ENCODE measurements around the gene VPS37B. TPM values are rescaled to one million over a fixed set of nuclear protein-coding genes. Genes with fewer than 3 reads are reported as not detected.
A peak's percentile ranks its signal among the peaks of the same experiment; 100 is the strongest.

The VPS37B gene
- total RNA-seq, 1 experiment from 2014 or later: 24.0 TPM

DNA sequence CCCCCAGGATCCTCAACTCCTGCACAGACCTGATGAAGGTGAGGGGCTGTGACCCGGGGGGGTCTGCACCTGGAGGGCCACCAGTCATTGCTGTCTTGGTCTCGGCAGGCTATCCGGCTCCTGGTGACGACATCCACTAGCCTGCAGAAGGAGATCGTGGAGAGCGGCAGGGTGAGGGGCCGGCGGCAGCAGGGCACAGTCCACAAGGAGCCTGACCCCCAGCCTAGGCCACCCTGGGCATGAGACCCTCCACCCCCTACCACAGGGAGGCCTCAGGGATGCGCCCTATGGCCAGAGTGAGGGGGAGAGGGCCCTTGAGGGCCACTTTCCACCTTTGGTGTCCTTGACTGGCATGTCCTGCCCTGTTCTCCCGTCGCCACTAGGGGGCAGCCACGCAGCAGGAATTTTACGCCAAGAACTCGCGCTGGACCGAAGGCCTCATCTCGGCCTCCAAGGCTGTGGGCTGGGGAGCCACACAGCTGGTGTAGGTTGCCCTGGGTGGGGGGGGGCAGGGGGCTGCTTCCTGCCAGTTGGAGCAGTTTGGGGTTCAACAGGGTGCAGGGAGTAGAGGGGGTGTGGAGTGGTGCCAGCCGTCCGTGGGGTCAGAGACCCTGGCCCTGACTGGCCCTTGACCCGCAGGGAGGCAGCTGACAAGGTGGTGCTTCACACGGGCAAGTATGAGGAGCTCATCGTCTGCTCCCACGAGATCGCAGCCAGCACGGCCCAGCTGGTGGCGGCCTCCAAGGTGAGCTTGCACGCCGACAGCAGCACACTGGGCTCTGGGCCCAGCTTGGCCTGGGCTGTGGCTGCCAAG lies 35.7 kb downstream of the VPS37B start:
- POLR2A ChIA-PET: no interaction called here
- BruUV-seq (replicated peaks): no TSS peak
- H3K36me3 ChIP-seq (ENCODE audit: control insufficient read depth, insufficient read depth, low read length): no peaks in the 10 kb centered on the region
- no peaks in the 10 kb centered on the region for H3K27me3 ChIP-seq (replicated peaks; ENCODE audit: control insufficient read depth, insufficient read depth, low read length)
- no peak overlapping the region for H3K27ac Mint-ChIP-seq (ENCODE audit: unreplicated experiment)
- H3K27me3 Mint-ChIP-seq (ENCODE audit: insufficient read depth, unreplicated experiment): no peaks in the 10 kb centered on the region
- intact Hi-C loops (cut with micrococcal nuclease; ENCODE audit: unreplicated experiment): loop anchor here (1.0 to 10.0 kb wide), 2 partner anchors 92 to 225 kb away; no protein-coding TSS in a partner anchor
- no peak overlapping the region for H3K4me3 Mint-ChIP-seq (ENCODE audit: unreplicated experiment)
- TF ChIP-seq, protein P1, sequence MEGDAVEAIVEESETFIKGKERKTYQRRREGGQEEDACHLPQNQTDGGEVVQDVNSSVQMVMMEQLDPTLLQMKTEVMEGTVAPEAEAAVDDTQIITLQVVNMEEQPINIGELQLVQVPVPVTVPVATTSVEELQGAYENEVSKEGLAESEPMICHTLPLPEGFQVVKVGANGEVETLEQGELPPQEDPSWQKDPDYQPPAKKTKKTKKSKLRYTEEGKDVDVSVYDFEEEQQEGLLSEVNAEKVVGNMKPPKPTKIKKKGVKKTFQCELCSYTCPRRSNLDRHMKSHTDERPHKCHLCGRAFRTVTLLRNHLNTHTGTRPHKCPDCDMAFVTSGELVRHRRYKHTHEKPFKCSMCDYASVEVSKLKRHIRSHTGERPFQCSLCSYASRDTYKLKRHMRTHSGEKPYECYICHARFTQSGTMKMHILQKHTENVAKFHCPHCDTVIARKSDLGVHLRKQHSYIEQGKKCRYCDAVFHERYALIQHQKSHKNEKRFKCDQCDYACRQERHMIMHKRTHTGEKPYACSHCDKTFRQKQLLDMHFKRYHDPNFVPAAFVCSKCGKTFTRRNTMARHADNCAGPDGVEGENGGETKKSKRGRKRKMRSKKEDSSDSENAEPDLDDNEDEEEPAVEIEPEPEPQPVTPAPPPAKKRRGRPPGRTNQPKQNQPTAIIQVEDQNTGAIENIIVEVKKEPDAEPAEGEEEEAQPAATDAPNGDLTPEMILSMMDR (IDR thresholded peaks at IDR 0.05; ENCODE audit: insufficient read depth in 1 of 2, low read depth in 1 of 2, low read length in 1 of 2, severe bottlenecking in 1 of 2, unreplicated experiment in 1 of 2): peak; percentile 85 to 93
- no peaks in the 10 kb centered on the region for H3K4me1 Mint-ChIP-seq (ENCODE audit: low read depth, unreplicated experiment)
- H3K4me1 ChIP-seq: peaks cover 8% of the 10 kb centered on the region; the same call in 1 of the 2 replicates
- H3K4me3 ChIP-seq (ENCODE audit: low read depth, low read length): no peak overlapping the region
- no peaks in the 10 kb centered on the region for H3K9me3 ChIP-seq
- CTCF ChIA-PET: interaction anchor here (0.6 to 2.4 kb wide), 9 partner anchors 11 to 593 kb away, joined by 3 to 9 read pairs (median 4); partner anchors contain the start of gene CCDC62
- H3K9me3 Mint-ChIP-seq (ENCODE audit: unreplicated experiment): no peaks in the 10 kb centered on the region
- peak; percentile 78 to 83 for DNase-seq
- H3K36me3 Mint-ChIP-seq (ENCODE audit: insufficient read depth, unreplicated experiment): peaks cover 26% of the 10 kb centered on the region

- ChIA-PET CTCF (interaction anchor here (0.6 to 1.9 kb wide), 2 partner anchors 368 to 378 kb away, joined by 4 to 9 read pairs; no protein-coding TSS in a partner anchor), POLR2A (interaction anchor here (0.7 kb wide), 1 partner anchor 379 kb away, joined by 5 read pairs; no protein-coding TSS in a partner anchor)
- H3K4me3 Mint-ChIP-seq (ENCODE audit: unreplicated experiment): no peak overlapping the region
- TF ChIP-seq, protein P1 (IDR thresholded peaks at IDR 0.05; ENCODE audit: insufficient read depth in 1 of 2, low read depth in 1 of 2, low read length in 1 of 2, severe bottlenecking in 1 of 2, unreplicated experiment in 1 of 2): no peak
- no peaks in the 10 kb centered on the region for H3K27me3 ChIP-seq (replicated peaks; ENCODE audit: control insufficient read depth, insufficient read depth, low read length)
- no peak overlapping the region for H3K27ac Mint-ChIP-seq (ENCODE audit: unreplicated experiment)
- intact Hi-C loops (cut with micrococcal nuclease; ENCODE audit: unreplicated experiment): loop anchor here (1.0 to 10.0 kb wide), 2 partner anchors 93 to 225 kb away; no protein-coding TSS in a partner anchor
- peaks cover 8% of the 10 kb centered on the region; the same call in 1 of the 2 replicates for H3K4me1 ChIP-seq
- no peak overlapping the region for H3K4me3 ChIP-seq (ENCODE audit: low read depth, low read length)
- no peaks in the 10 kb centered on the region for H3K9me3 ChIP-seq
- H3K9me3 Mint-ChIP-seq (ENCODE audit: unreplicated experiment): no peaks in the 10 kb centered on the region
- H3K27me3 Mint-ChIP-seq (ENCODE audit: insufficient read depth, unreplicated experiment): no peaks in the 10 kb centered on the region
- no peak for DNase-seq
- H3K36me3 Mint-ChIP-seq (ENCODE audit: insufficient read depth, unreplicated experiment): peaks cover 18% of the 10 kb centered on the region
- no peaks in the 10 kb centered on the region for H3K4me1 Mint-ChIP-seq (ENCODE audit: low read depth, unreplicated experiment)
- no peaks in the 10 kb centered on the region for H3K36me3 ChIP-seq (ENCODE audit: control insufficient read depth, insufficient read depth, low read length)
- BruUV-seq (replicated peaks): no TSS peak
Observed at GRCh38 chr12:122859303-122860039, 36.5 kb downstream of the VPS37B start.

GRCh38 chr12:122858591-122859302 lies 37.2 kb downstream of the VPS37B start:
- Histone ChIP-seq H3K36me3 (ENCODE audit: control insufficient read depth, insufficient read depth, low read length) (no peaks in the 10 kb centered on the region), H3K4me3 (ENCODE audit: low read depth, low read length) (no peak overlapping the region), H3K27me3 (replicated peaks; ENCODE audit: control insufficient read depth, insufficient read depth, low read length) (no peaks in the 10 kb centered on the region), H3K4me1 (peaks cover 8% of the 10 kb centered on the region; the same call in 1 of the 2 replicates), H3K9me3 (no peaks in the 10 kb centered on the region)
- TF ChIP-seq, protein P1 (IDR thresholded peaks at IDR 0.05; ENCODE audit: insufficient read depth in 1 of 2, low read depth in 1 of 2, low read length in 1 of 2, severe bottlenecking in 1 of 2, unreplicated experiment in 1 of 2): no peak
- intact Hi-C loops (cut with micrococcal nuclease; ENCODE audit: unreplicated experiment): no loop called here
- Mint-ChIP-seq H3K9me3 (ENCODE audit: unreplicated experiment) (no peaks in the 10 kb centered on the region), H3K27ac (ENCODE audit: unreplicated experiment) (no peak overlapping the region), H3K36me3 (ENCODE audit: insufficient read depth, unreplicated experiment) (peaks cover 15% of the 10 kb centered on the region), H3K27me3 (ENCODE audit: insufficient read depth, unreplicated experiment) (no peaks in the 10 kb centered on the region), H3K4me3 (ENCODE audit: unreplicated experiment) (no peak overlapping the region), H3K4me1 (ENCODE audit: low read depth, unreplicated experiment) (no peaks in the 10 kb centered on the region)
- CTCF ChIA-PET: no interaction called here
- POLR2A ChIA-PET: no interaction called here
- no TSS peak for BruUV-seq (replicated peaks)
- DNase-seq: no peak
